Testis (tissue), 2 donors: Measurements from ENCODE around the gene MAN1C1.

ENCODE experiments used
- CTCF ChIP-seq, 3 experiments: fragments of 450-650 bp in 2 of 3; fragments of 200-600 bp in 1 of 3; sonication (generic) in 1 of 3; IDR thresholded peaks; one replicate each; pipeline ENCODE4 v1.5.1; 2016 to 2019; ENCODE audit warnings: antibody characterized with exemption in 3 of 3, mild to moderate bottlenecking in 2 of 3, moderate library complexity in 1 of 3
- POLR2A ChIP-seq: fragments of 450-650 bp; IDR thresholded peaks from one replicate; pipeline ENCODE4 v1.6.1; 2017; ENCODE audit warnings: antibody characterized with exemption, mild to moderate bottlenecking, moderate library complexity

GRCh38 chr1:25695771-25696311 is 79.2 kb downstream of the MAN1C1 start:
- TF ChIP-seq CTCF (IDR thresholded peaks at IDR 0.05) = no peak
- no peak for TF ChIP-seq POLR2A
